A673 (cell line): ENCODE results near the gene POLR3C. TPM values are rescaled to one million over a fixed set of nuclear protein-coding genes. Genes with fewer than 3 reads are reported as not detected.

Source experiments
- BruUV-seq: library from RNA; stranded (reverse); fragments of 400-500 nt; replicated peaks from 2 replicates; lab custom pipeline; 2021; lab: Mats Ljungman, UMichigan
- CTCF ChIA-PET: fragments of 300-600 bp; sonication (Branson Sonifier 250); formaldehyde crosslinking; loops from one replicate; lab custom pipeline; 2022; ENCODE audit warnings: antibody characterized with exemption; lab: Charles Lee
- POLR2A ChIA-PET: fragments of 300-600 bp; sonication (Branson Sonifier 250); formaldehyde crosslinking; loops from one replicate; lab custom pipeline; 2022; ENCODE audit warnings: antibody characterized with exemption; ENCODE audit not compliant: low non-redundant PET; lab: Charles Lee
- DNase-seq: peaks from one replicate; pipeline ENCODE4 v3.0.0-alpha.2; 2015; ENCODE audit warnings: low spot score
- H3K27ac ChIP-seq: fragments of 200-600 bp; sonication (generic); 2 replicates; pipeline ENCODE4 v1.5.1; 2016; ENCODE audit warnings: mixed run types, low read depth, mild to moderate bottlenecking, mixed read lengths, antibody characterized with exemption, low read length; ENCODE audit not compliant: poor library complexity, severe bottlenecking
- H3K27me3 ChIP-seq: fragments of 200-600 bp; sonication (generic); replicated peaks from 2 replicates; pipeline ENCODE4 v1.6.1; 2017; ENCODE audit warnings: mixed run types, low read depth, mild to moderate bottlenecking, mixed read lengths, antibody characterized with exemption, low read length; ENCODE audit not compliant: insufficient read depth, poor library complexity
- H3K36me3 ChIP-seq: fragments of 200-600 bp; sonication (generic); 2 replicates; pipeline ENCODE4 v1.6.1; 2016; ENCODE audit warnings: mixed run types, mild to moderate bottlenecking, mixed read lengths, antibody characterized with exemption, low read length; ENCODE audit not compliant: insufficient read depth, poor library complexity, severe bottlenecking
- H3K4me1 ChIP-seq: fragments of 200-600 bp; sonication (generic); 2 replicates; pipeline ENCODE4 v1.6.1; 2017; ENCODE audit warnings: mixed run types, mild to moderate bottlenecking, mixed read lengths, antibody characterized with exemption, low read length; ENCODE audit not compliant: insufficient read depth, poor library complexity, severe bottlenecking
- H3K4me3 ChIP-seq: fragments of 200-600 bp; sonication (generic); 2 replicates; pipeline ENCODE4 v1.5.1; 2016; ENCODE audit warnings: low read depth, mixed run types, mild to moderate bottlenecking, mixed read lengths, low read length; ENCODE audit not compliant: poor library complexity, severe bottlenecking
- H3K9me3 ChIP-seq: fragments of 200-600 bp; sonication (generic); 2 replicates; pipeline ENCODE4 v1.6.1; 2016; ENCODE audit warnings: mixed run types, low read depth, mild to moderate bottlenecking, mixed read lengths, antibody characterized with exemption, low read length; ENCODE audit not compliant: poor library complexity, severe bottlenecking
- CTCF ChIP-seq: fragments of 300-800, 200-600 bp; sonication (generic); conservative IDR thresholded peaks from 2 replicates; pipeline ENCODE4 v1.5.1; 2017; ENCODE audit warnings: low read depth, mild to moderate bottlenecking, antibody characterized with exemption, low read length, moderate library complexity, mixed read lengths
- EZH2 ChIP-seq: fragments of 200-600 bp; sonication (generic); IDR thresholded peaks from 2 replicates; pipeline ENCODE4 v1.6.1; 2017; ENCODE audit warnings: borderline replicate concordance, low read depth, mild to moderate bottlenecking, mixed read lengths, antibody characterized with exemption, low read length; ENCODE audit not compliant: poor library complexity, severe bottlenecking
- intact Hi-C: fragments of 100-400 bp; cut with micrococcal nuclease; formaldehyde crosslinking; loops from one replicate; pipeline ENCODE4 v1.10.0; 2022; ENCODE audit not compliant: unreplicated experiment
- total RNA-seq: library from RNA; stranded (reverse); gene quantifications from 2 replicates; pipeline ENCODE4 v1.2.3, GENCODE V29; 2021

Gene POLR3C
- total RNA-seq, 1 experiment from 2014 or later = 50.3 TPM

DNA sequence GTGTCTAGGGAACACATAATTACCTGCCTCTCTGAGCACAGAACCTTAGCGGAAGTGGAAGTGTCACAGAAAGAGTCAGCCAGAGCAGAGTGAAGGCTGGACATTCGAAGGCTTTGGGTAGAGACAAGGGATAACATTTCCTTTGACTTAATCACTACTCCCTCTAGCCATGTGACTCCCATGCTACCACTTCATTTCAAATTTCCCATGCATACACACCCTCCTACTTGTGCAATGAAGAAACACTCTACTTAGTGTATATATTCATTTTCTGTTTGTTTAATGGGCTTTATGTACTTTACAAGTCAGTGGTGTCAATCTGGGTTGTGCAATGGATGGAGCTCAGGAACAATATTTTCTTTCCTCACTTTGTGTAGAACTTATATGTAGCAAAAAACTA, 54.7 kb downstream of the POLR3C start:
- H3K9me3 ChIP-seq = no peaks in the 10 kb centered on the region
- no peaks in the 10 kb centered on the region for H3K36me3 ChIP-seq
- H3K27ac ChIP-seq = no peak overlapping the region
- no peak overlapping the region for H3K4me3 ChIP-seq
- H3K4me1 ChIP-seq = no peaks in the 10 kb centered on the region
- ChIA-PET POLR2A (no interaction called here), CTCF (interaction anchor here (0.5 kb wide), 1 partner anchor 126 kb away, joined by 3 read pairs; no protein-coding TSS in a partner anchor)
- DNase-seq = no peak
- no TSS peak for BruUV-seq
- H3K27me3 ChIP-seq = peaks cover 5% of the 10 kb centered on the region
- TF ChIP-seq EZH2 = no peak
- TF ChIP-seq CTCF = no peak
- intact Hi-C loops = no loop called here

GRCh38 chr1:145879775-145880174, 55.8 kb downstream of the POLR3C start:
- no peak overlapping the region for H3K27ac ChIP-seq
- H3K4me3 ChIP-seq = no peak overlapping the region
- no TSS peak for BruUV-seq
- intact Hi-C loops = no loop called here
- H3K9me3 ChIP-seq = no peaks in the 10 kb centered on the region
- ChIA-PET POLR2A (interaction anchor here (0.6 kb wide), 1 partner anchor 35 kb away, joined by 4 read pairs; the partner anchor contains the start of gene NUDT17), CTCF (interaction anchor here (0.6 kb wide), 1 partner anchor 36 kb away, joined by 3 read pairs; no protein-coding TSS in a partner anchor)
- no peak for DNase-seq
- no peaks in the 10 kb centered on the region for H3K36me3 ChIP-seq
- peaks cover 15% of the 10 kb centered on the region for H3K27me3 ChIP-seq
- H3K4me1 ChIP-seq = no peaks in the 10 kb centered on the region
- TF ChIP-seq EZH2 = no peak
- TF ChIP-seq CTCF = no peak

DNA sequence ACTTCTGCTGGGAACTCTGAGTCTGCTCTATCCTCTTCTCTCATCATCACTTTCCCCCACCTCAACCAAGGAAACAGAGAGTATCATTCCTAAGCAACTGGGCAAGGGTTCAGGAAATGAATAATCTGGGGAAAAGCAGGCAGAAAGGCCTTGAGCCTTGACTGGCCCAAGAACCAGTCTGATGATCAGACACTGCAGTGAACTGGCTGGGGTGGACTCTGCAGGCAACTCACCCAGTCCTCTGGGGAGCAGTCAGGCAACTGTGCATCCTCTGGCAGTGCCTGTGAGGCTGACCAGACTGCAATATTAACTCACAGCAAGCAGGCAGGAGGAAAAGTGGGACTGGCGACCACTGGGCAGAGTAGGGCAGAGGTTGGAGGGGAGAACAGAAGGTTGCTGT, 60.7 kb downstream of the POLR3C start:
- POLR2A ChIA-PET = no interaction called here
- no peak overlapping the region for H3K4me3 ChIP-seq
- H3K36me3 ChIP-seq = no peaks in the 10 kb centered on the region
- H3K9me3 ChIP-seq = no peaks in the 10 kb centered on the region
- peaks cover 2% of the 10 kb centered on the region for H3K4me1 ChIP-seq
- BruUV-seq = no TSS peak
- intact Hi-C loops = loop anchor here (5.0 kb wide), 1 partner anchor 32 kb away; no protein-coding TSS in a partner anchor
- no peak for TF ChIP-seq EZH2
- TF ChIP-seq CTCF = no peak
- CTCF ChIA-PET = interaction anchor here (0.6 kb wide), 1 partner anchor 1651 kb away, joined by 3 read pairs; no protein-coding TSS in a partner anchor
- H3K27me3 ChIP-seq = peaks cover 22% of the 10 kb centered on the region
- DNase-seq = no peak
- no peak overlapping the region for H3K27ac ChIP-seq
